SU-DHL-6 (cell line): Measurements from ENCODE around the gene DSEL.

Experiments
- H2AFZ ChIP-seq: fragments of 200-600 bp; sonication (generic); 2 replicates; pipeline ENCODE4 v1.6.1; 2014; ENCODE audit warnings: low read depth, mild to moderate bottlenecking, moderate library complexity, mixed read lengths, antibody characterized with exemption, low read length; ENCODE audit not compliant: severe bottlenecking
- H3F3A ChIP-seq: fragments of 200-600 bp; shearing (Covaris generic); 2 replicates; pipeline ENCODE4 v1.6.0; 2016; ENCODE audit warnings: antibody characterized with exemption, mild to moderate bottlenecking; ENCODE audit not compliant: insufficient read depth
- H3K27ac ChIP-seq: fragments of 200-600 bp; sonication (generic); 2 replicates; pipeline ENCODE4 v1.5.1; 2016; ENCODE audit warnings: low read depth, mild to moderate bottlenecking, low read length, moderate library complexity, mixed read lengths
- H3K27me3 ChIP-seq: fragments of 200-600 bp; sonication (generic), shearing (Covaris generic); 2 replicates; pipeline ENCODE4 v1.6.0; 2014; ENCODE audit warnings: mild to moderate bottlenecking, low read length
- H3K36me3 ChIP-seq: fragments of 200-600 bp; sonication (generic); 2 replicates; pipeline ENCODE4 v1.6.1; 2014; ENCODE audit warnings: mild to moderate bottlenecking, low read length, mixed read lengths
- H3K4me2 ChIP-seq: fragments of 300-600, 200-600 bp; shearing (Covaris generic), sonication (generic); 2 replicates; pipeline ENCODE4 v1.6.0; 2014; ENCODE audit warnings: low read length, low read depth, mild to moderate bottlenecking; ENCODE audit not compliant: poor library complexity, severe bottlenecking
- H3K4me3 ChIP-seq: fragments of 200-600 bp; sonication (generic); 2 replicates; pipeline ENCODE4 v1.5.1; 2014; ENCODE audit warnings: antibody characterized with exemption, low read length, mild to moderate bottlenecking, mixed read lengths; ENCODE audit not compliant: insufficient read depth, poor library complexity, severe bottlenecking
- H3K79me2 ChIP-seq: fragments of 200-600 bp; sonication (generic); 2 replicates; pipeline ENCODE4 v1.6.1; 2014; ENCODE audit warnings: mild to moderate bottlenecking, low read length, moderate library complexity; ENCODE audit not compliant: insufficient read depth
- H3K9ac ChIP-seq: fragments of 200-600 bp; sonication (generic); 2 replicates; pipeline ENCODE4 v1.7.0; 2014; ENCODE audit warnings: mild to moderate bottlenecking, low read length
- H3K9me2 ChIP-seq: fragments of 200-600 bp; sonication (generic); replicated peaks from 2 replicates; pipeline ENCODE4 v1.6.1; 2014; ENCODE audit warnings: low read length; ENCODE audit not compliant: insufficient read depth
- H3K9me3 ChIP-seq: fragments of 200-600 bp; sonication (generic); 2 replicates; pipeline ENCODE4 v1.6.1; 2014; ENCODE audit warnings: low read length, mixed read lengths; ENCODE audit not compliant: insufficient read depth
- H4K20me1 ChIP-seq: fragments of 200-600 bp; sonication (generic); 2 replicates; pipeline ENCODE4 v1.6.1; 2014; ENCODE audit warnings: low read depth, mild to moderate bottlenecking, antibody characterized with exemption, low read length, moderate library complexity, mixed read lengths
- EZH2phosphoT487 ChIP-seq: fragments of 200-600 bp; sonication (generic), shearing (Covaris generic); conservative IDR thresholded peaks from 2 replicates; pipeline ENCODE4 v1.6.1; 2018; ENCODE audit warnings: mild to moderate bottlenecking, antibody characterized with exemption, low read length, moderate library complexity, mixed read lengths
- TF ChIP-seq, protein P1 (sequence below): fragments of 200-600 bp; sonication (generic); IDR thresholded peaks from one replicate; pipeline ENCODE4 v1.5.1; 2017; ENCODE audit warnings: antibody characterized with exemption, mild to moderate bottlenecking, low read length, moderate library complexity; ENCODE audit not compliant: insufficient read depth, poor library complexity, severe bottlenecking

Gene DSEL

GRCh38 chr18:67477522-67477921 is 39.0 kb downstream of the DSEL start:
- Histone ChIP-seq H4K20me1 (no peaks in the 10 kb centered on the region), H3K9me2 (no peaks in the 10 kb centered on the region), H3K9ac (no peak overlapping the region), H3K4me2 (no peak overlapping the region), H3K9me3 (no peaks in the 10 kb centered on the region), H3F3A (no peaks in the 10 kb centered on the region), H3K27me3 (no peaks in the 10 kb centered on the region), H3K4me3 (no peak overlapping the region), H3K27ac (no peak overlapping the region), H3K79me2 (no peaks in the 10 kb centered on the region), H2AFZ (no peak overlapping the region), H3K36me3 (no peaks in the 10 kb centered on the region)
- no peak for TF ChIP-seq EZH2phosphoT487
- TF ChIP-seq, protein P1, sequence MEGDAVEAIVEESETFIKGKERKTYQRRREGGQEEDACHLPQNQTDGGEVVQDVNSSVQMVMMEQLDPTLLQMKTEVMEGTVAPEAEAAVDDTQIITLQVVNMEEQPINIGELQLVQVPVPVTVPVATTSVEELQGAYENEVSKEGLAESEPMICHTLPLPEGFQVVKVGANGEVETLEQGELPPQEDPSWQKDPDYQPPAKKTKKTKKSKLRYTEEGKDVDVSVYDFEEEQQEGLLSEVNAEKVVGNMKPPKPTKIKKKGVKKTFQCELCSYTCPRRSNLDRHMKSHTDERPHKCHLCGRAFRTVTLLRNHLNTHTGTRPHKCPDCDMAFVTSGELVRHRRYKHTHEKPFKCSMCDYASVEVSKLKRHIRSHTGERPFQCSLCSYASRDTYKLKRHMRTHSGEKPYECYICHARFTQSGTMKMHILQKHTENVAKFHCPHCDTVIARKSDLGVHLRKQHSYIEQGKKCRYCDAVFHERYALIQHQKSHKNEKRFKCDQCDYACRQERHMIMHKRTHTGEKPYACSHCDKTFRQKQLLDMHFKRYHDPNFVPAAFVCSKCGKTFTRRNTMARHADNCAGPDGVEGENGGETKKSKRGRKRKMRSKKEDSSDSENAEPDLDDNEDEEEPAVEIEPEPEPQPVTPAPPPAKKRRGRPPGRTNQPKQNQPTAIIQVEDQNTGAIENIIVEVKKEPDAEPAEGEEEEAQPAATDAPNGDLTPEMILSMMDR: no peak

- H4K20me1 ChIP-seq: no peaks in the 10 kb centered on the region
- no peaks in the 10 kb centered on the region for H3K36me3 ChIP-seq
- H3F3A ChIP-seq: no peaks in the 10 kb centered on the region
- no peak overlapping the region for H2AFZ ChIP-seq
- H3K4me2 ChIP-seq: no peak overlapping the region
- H3K9ac ChIP-seq: no peak overlapping the region
- H3K27me3 ChIP-seq: no peaks in the 10 kb centered on the region
- no peak overlapping the region for H3K4me3 ChIP-seq
- H3K9me3 ChIP-seq: no peaks in the 10 kb centered on the region
- no peaks in the 10 kb centered on the region for H3K79me2 ChIP-seq
- no peak for TF ChIP-seq EZH2phosphoT487
- TF ChIP-seq, protein P1: no peak
- H3K27ac ChIP-seq: no peak overlapping the region
- no peaks in the 10 kb centered on the region for H3K9me2 ChIP-seq
Measured at GRCh38 chr18:67476585-67476984, 39.9 kb downstream of the DSEL start.

GRCh38 chr18:67475673-67476072 is 40.8 kb downstream of the DSEL start:
- H3K4me3 ChIP-seq: no peak overlapping the region
- H3K27ac ChIP-seq: no peak overlapping the region
- H3K9me2 ChIP-seq: no peaks in the 10 kb centered on the region
- no peak for TF ChIP-seq EZH2phosphoT487
- TF ChIP-seq, protein P1: no peak
- H3K36me3 ChIP-seq: no peaks in the 10 kb centered on the region
- H3K9ac ChIP-seq: no peak overlapping the region
- H3F3A ChIP-seq: no peaks in the 10 kb centered on the region
- H3K9me3 ChIP-seq: no peaks in the 10 kb centered on the region
- H2AFZ ChIP-seq: no peak overlapping the region
- H4K20me1 ChIP-seq: no peaks in the 10 kb centered on the region
- no peak overlapping the region for H3K4me2 ChIP-seq
- no peaks in the 10 kb centered on the region for H3K27me3 ChIP-seq
- H3K79me2 ChIP-seq: no peaks in the 10 kb centered on the region
